ENCODE results near the gene RFWD3.
"Not testable (repeated sequence)": the region's sequence is repeated elsewhere in the genome, so short reads cannot be mapped to it uniquely, and the experiment has no call there.

The RFWD3 gene

DNA sequence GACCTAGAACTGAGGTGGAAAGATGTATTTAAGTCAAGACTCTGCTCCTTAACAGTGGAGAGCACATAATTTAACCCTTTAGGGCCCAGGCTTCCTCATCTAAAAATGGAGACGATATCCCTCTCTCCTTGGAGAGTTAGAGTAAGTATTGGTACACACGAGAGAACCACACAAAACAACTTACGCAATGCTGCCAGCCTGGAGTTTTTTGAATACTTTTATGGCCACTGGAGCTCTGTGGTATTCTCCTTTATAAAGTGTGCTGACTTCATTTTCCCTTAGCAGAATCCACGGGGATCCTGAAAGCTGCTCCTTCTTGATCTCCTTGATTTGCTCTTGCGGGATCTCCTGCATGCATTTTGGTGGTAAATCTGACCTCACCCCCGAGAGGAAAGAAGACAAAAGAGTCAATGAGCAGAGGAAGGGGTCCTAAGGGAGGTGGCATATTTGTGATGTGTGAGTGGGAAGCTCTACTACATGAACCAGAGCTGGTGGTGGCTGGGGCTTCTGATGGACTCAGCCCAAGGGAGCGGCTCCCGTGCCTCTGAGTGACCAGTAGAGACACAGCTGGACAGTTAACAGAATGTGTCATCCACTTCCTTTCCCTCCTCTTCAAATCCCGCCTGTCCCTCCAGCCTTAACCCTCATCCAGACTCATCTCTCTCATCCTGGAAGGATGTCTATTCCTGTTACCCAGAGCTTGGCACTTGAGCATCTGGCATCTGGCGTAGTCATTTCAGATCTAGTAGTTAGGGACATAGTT lies 24.6 kb upstream of the RFWD3 start:
- TF ChIP-seq, protein P1, sequence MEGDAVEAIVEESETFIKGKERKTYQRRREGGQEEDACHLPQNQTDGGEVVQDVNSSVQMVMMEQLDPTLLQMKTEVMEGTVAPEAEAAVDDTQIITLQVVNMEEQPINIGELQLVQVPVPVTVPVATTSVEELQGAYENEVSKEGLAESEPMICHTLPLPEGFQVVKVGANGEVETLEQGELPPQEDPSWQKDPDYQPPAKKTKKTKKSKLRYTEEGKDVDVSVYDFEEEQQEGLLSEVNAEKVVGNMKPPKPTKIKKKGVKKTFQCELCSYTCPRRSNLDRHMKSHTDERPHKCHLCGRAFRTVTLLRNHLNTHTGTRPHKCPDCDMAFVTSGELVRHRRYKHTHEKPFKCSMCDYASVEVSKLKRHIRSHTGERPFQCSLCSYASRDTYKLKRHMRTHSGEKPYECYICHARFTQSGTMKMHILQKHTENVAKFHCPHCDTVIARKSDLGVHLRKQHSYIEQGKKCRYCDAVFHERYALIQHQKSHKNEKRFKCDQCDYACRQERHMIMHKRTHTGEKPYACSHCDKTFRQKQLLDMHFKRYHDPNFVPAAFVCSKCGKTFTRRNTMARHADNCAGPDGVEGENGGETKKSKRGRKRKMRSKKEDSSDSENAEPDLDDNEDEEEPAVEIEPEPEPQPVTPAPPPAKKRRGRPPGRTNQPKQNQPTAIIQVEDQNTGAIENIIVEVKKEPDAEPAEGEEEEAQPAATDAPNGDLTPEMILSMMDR (IDR thresholded peaks at IDR 0.05; ENCODE audit: insufficient read depth, low read depth, low read length, missing control alignments), result no peak
- no peak for DNase-seq (ENCODE audit: low read depth)

GRCh38 chr16:74682556-74682955 lies 15.9 kb upstream of the RFWD3 start:
- H3K4me3 ChIP-seq (ENCODE audit: low read depth, low read length), result no peak overlapping the region
- DNase-seq (ENCODE audit: low read depth), result no peak
- TF ChIP-seq, protein P1 (IDR thresholded peaks at IDR 0.05; ENCODE audit: insufficient read depth, low read depth, low read length, missing control alignments), result no peak

More for the DNA sequence above, 24.6 kb upstream of the RFWD3 start:
- H3K4me3 ChIP-seq (ENCODE audit: low read depth, low read length), result no peak overlapping the region

DNA sequence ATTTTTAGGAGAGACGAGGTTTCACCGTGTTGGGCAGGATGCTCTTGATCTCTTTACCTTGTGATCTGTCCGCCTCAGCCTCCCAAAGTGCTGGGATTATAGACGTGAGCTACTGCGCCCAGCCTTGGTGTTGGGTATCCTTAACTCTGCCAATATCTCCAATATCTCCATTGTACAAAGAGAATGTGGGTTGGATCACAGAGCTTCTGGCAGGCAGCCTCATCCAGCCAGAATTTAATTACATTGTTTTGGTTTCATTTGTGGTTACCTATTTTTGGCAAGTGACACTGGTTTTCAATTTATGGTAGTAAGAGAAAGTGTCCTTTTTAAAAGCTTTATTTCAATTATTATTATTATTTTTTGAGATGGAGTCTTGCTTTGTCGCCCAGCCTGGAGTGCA lies 14.0 kb upstream of the RFWD3 start:
- DNase-seq (ENCODE audit: low read depth), result no peak
- TF ChIP-seq, protein P1 (IDR thresholded peaks at IDR 0.05; ENCODE audit: insufficient read depth, low read depth, low read length, missing control alignments), result no peak
- no peak overlapping the region for H3K4me3 ChIP-seq (ENCODE audit: low read depth, low read length)

DNA sequence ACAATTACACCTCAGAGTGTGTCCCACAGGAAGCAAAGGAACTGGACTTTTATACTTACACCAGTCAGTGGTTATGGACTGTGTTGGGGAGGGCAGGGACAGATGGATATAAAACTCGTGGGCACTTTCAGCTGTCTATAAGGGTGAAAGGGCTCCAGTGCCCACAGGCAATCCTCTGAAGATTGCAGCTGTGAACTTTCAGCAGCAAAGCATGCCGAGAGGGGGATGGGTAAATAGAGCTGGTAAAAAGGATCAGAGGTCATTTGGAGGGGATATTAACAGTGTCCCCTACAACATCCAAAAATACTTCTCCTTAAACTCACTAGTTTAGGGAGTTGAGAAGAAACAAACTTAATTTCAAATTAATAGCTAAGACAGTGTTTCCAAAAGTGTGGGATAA lies 13.3 kb upstream of the RFWD3 start:
- no peak for DNase-seq (ENCODE audit: low read depth)
- H3K4me3 ChIP-seq (ENCODE audit: low read depth, low read length), result no peak overlapping the region
- TF ChIP-seq, protein P1 (IDR thresholded peaks at IDR 0.05; ENCODE audit: insufficient read depth, low read depth, low read length, missing control alignments), result no peak

DNA sequence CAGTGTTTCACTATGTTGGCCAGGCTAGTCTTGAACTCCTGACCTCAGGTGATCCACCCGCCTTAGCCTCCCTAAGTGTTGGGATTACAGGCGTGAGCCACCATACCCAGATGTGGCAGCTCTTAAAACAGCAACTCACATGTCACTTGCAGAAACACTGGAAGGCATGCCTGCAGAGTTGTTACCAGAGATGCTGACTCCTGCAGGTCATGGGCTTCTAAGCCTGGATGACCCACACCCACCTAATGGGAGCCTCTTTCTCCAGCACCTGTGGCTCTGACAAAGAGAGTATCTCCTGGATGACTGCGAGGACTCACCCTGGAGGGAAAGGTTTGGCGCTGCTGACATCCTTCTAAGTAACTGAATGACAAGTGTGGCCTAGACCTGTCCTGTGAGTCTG lies 11.2 kb upstream of the RFWD3 start:
- DNase-seq (ENCODE audit: low read depth), result no peak
- no peak overlapping the region for H3K4me3 ChIP-seq (ENCODE audit: low read depth, low read length)
- TF ChIP-seq, protein P1 (IDR thresholded peaks at IDR 0.05; ENCODE audit: insufficient read depth, low read depth, low read length, missing control alignments), result no peak

DNA sequence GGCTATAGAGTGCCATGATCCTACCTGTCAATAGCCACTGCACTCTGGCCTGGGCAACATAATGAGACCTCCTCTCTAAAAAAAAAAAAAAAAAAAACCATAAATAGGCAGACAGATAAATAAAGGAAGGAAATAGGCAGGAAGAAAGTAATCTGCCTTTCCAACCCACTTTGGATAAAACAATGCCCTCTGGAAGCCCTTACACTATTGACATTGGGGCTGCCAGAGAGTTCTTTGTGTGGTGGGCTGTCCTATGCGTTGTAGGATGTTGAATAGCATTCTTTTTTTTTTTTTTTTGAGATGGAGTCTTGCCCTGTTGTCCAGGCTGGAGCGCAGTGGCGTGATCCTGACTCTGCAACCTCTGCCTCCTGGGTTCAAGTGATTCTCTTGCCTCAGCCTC lies 7.2 kb upstream of the RFWD3 start:
- no peak overlapping the region for H3K4me3 ChIP-seq (ENCODE audit: low read depth, low read length)
- TF ChIP-seq, protein P1 (IDR thresholded peaks at IDR 0.05; ENCODE audit: insufficient read depth, low read depth, low read length, missing control alignments), result no peak
- DNase-seq (ENCODE audit: low read depth), result no peak

DNA sequence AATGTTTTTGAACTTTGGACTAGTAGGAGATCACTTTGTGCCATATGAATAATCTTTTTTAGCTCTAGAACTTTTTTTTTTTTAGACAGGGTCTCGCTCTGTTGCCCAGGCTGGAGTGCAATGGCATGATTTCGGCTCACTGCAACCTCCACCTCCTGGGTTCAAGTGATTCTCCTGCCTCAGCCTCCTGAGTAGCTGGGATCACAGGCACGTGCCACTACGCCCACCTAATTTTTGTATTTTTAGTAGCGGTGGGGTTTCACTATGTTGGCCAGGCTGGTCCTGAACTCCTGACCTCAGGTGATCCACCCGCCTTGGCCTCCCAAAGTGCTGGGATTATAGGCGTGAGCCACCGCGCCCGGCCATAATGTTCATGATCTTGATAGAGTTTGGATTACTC lies 2.2 kb upstream of the RFWD3 start:
- not testable (repeated sequence) for DNase-seq (ENCODE audit: low read depth); H3K4me3 ChIP-seq (ENCODE audit: low read depth, low read length)
